ENCODE measurements around the gene CD58.

Gene CD58

DNA sequence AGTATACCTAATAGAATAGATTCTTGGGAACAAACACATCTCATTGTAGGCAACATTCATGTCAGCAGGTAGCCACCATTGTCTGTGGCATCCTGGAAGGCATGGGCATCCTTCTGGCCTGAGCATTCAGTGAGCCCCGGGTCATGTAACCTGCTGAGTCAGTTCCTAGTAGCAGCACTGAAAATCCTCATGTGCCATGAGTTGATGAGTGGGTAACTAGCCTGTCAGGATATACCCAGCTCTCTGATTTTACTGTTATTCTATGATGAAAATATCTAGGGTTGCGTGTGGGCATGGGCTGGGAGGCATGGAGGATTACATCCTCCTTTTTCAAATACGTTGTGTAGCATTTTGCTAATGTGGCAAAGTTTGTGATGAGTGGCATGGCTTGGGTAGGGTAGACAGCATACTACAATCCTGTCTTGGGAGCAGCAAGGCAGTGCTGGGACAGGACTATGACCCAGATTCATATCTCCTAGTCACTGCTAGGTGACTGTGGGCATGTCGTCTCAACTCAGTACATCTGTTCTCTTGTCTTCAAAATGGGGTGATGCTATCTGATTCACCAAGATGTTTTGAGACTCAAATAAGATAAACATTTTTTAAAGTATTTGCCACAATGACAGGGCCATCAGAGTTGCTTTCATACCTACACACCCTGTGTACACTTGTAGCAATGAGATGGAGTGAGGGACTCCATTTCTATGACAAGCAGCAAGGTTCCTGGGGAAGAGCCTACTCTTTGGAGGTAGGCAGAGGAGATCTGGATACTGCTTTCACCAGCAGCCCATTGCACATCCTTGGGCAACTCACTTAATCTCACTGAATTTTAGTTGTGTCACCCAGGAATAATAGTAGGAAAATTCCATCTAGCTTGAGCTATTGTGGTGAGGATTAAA, 62.5 kb downstream of the CD58 start:
- no peak for DNase-seq

DNA sequence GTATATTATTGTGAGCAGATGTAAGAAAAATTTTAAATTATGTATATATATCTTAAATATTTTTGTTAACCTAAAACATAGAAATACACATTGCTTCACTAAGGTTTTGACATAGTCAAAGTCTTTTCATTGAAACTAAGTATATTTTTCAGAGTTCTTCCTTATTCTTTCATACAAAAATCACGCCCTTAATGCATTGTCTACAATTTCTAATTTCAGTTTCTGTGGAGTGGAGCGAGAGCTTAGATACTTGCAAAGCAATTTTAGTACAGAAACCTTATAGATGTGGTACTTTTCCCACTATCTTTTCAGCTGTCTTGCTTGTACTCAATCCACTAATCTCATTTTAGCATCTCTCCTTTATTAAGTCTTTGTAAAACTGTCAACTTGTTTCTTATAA, 63.2 kb downstream of the CD58 start:
- DNase-seq, result no peak

DNA sequence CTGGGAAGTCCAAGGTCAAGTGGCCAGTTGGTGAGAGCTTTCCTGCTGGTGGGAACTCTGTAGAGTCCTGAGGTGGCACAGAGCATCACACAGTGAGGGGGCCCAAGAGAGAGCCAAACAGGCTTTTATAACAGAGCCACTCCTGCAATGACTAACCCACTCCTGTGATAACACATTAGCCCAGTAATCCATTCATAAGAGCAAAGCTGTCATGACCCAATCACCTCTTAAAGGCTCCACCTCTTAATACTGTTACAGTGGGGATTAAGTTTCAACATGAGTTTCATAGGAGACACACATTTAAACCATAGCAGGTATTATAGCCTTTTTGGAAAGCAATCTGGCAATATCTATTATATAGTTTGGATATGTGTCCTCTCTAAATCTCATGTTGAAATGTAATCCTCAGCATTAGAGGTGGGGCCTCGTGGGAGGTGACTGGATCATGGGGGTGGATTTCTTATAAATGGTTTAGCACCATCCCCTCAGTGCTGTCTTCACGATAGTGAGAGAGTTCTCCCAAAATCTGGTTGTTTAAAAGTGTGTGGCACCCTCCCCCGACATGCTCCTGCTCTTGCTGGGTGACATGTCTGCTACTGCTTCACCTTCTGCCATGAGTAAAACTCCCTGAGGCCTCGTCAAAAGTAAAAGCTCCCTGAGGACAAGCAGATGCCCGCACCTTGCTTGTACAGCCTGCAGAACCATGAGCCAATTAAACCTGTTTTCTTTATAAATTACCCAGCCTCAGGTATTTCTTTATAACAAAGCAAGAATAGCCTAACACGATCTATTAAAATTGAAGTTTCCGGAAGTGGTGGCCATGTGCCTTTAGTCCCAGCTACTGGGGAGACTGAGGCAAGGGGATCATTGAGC, 64.5 kb downstream of the CD58 start:
- no peak for DNase-seq

DNA sequence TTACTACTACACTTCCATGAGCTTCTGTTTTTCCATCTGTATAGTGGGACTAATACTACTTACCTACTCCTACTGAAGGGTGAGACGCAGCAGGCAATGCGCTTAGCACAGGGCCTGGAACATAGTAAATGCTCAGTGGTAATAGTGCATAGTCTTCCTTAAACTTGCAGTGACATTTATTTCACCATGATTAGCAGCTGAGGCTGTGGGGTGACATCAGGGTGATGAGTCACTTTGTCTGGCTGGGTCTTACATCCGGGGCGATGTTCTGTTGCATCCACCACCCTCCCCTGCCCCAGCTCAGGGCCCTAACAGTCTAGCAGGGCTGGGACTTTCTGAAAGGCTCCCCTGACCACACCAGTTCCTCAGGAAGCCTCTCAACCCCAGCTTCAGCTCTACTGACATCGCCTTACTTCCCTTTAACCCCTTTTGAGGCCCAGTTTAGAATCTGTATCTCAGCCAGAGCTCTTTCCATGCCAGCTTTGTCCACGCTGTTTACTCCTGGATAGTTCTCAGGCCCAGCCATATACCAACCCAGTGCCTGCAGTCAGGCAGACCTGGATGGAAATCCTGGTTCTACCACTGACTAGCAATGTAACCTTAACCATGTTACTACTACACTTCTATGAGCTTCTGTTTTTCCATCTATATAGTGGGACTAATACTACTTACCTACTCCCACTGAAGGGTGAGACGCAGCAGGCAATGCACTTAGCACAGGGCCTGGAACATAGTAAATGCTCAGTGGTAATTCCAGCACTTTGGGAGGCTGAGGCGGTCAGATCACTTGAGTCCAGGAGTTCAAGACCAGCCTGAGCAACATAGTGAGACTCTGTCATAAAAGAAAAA, 66.3 kb downstream of the CD58 start:
- peak; percentile 60 for DNase-seq

DNA sequence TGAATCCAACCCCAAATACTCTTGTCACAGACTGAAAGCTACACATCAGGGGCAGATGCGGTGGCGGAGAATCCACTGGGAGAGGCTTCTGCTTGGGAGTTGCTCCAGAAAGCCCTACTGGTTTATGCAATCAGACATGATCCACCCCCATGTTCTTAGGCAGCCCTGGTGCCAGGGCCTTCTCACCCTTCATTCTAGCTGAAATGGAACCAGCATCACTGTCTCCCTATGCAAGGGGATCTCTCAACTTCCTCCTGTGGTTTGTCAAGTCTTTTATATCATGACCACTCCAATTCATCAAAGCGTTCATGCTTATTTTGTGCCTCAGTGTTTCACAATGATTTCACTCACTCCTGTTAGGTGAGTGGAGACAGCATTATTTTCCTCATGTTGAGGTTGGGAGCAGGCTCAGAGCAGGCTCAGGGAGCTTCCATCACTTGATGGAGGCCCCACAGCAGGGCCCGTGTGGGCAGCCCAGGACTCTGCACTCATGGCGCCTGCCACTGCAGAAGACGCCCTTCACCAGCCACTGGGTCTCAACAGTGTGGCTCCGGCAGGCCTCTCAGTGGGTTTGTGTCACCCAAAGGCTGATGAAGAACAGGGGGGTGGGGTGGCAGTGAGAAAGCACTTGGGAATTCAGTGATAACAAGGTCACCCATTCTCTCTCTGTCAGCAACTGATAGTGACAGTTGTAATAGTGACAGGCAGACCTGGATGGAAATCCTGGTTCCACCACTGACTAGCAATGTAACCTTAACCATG, 67.1 kb downstream of the CD58 start:
- DNase-seq, result no peak

DNA sequence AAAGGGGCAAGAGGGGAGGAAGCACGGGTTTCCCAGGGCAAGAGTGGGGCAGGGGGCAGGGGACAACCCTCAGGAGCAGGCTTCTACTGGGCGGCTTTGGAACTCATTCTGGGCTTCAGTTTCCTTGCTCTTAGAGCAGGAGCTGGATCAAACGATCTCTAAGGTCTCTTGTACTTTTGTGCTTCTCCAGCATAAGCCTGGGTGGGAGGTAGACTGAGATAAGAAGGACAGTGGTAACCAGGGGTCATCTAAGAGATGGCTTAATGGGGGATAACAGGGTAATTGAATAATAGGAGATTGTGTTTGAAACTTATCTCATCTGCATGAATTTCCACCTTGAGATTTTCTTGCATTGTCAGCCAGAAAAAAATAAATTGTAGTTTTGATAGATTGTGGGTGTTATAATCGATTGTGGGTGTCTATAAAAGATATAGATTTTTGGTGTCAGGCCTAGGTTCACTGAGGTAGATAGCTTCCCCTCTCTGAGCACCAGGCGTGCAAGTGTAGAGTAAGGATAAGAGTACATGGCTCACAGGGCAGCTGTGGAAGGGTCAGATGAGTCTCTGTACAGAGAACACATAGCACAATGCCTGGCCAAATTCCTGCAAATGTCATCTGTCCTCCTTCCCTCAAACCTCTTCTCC, 68.0 kb downstream of the CD58 start:
- no peak for DNase-seq

DNA sequence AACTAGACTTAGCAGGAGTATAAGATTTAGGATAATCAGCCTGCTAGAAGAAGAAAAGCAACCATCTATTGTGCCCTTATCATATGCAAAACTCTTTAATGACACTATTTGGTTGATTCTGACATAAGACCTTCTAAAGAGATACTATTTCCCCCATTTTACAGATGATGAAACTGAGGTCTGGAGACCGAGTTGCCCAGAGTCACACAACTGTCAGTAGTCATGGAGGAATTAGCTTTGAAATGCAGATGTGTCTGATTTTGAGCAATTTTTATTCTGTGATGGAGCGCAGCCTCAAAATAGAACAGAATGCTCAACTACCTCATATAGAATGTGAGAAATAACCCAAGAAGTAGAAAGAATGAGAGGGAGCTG, 69.0 kb downstream of the CD58 start:
- no peak for DNase-seq

DNA sequence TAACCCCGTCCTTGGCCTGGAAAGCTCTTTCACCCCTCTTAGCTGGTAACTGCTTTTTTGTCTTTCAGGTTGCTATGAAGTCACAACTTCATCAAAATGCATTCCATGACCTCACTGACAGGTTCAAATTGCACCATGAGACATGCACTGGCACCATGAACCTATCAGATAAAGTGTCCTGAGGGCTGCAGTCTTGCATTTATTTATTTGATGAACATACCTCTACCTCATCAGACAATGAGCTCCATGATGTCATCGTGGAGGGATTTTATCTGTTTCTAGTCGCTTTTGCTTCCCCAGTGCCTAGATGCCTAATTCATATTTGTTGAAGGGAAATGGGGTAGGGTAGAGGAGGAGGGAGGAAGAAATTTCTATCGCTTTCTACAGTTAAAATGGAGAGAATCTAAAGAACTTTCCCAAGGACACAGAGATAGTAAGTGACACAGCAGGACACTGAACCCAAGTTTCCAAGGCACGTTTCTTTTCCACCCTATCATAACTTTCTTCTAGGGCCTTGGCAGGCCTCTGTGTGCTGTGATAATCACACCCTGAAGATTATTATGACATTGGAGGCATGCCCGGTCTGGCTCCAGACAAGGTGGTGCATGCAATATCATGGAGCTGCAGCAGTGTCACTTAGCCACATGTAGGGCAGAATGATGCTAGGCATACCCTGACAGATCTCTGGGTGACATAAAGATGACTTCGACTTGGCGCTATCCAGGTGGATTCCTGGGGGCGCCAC, 69.5 kb downstream of the CD58 start:
- no peak for DNase-seq

DNA sequence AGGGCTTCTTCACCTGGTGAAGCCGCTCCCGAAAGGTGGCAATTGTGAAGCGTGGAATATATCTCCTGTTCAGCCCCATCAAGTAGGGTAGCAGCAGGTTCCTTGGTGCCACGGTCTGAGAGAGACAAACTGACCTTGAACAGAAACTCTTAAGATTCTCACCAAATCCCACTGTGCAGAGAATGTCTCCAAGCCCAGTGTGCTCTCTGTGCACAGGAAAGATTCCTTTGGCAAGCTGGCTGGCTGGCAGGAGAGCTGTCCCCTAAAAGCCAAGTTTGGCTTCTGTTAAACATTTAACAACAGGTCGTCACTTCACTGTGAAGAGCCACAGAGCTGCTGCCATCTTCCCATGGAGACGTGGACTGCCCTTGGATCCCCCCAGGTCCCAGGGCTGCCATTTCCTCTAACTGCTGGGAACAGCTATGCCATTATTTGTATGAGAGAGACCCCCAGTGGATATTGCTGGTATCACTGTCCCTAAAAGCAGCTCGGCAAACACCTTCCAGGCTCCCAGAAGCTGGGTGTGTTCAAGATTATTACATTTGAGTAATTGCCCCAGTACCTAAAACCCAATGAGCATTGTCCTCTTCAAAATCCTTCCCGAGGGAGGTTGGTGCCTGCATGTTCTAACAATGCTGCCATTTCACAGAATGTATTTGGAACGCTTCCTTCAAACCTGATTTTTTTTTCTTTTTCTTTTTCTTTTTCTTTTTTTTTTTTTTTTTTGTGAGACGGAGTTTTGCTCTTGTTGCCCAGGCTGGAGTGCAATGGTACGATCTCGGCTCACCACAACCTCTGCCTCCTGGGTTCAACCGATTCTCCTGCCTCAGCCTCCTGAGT, 71.8 kb downstream of the CD58 start:
- peak; percentile 71 for DNase-seq

DNA sequence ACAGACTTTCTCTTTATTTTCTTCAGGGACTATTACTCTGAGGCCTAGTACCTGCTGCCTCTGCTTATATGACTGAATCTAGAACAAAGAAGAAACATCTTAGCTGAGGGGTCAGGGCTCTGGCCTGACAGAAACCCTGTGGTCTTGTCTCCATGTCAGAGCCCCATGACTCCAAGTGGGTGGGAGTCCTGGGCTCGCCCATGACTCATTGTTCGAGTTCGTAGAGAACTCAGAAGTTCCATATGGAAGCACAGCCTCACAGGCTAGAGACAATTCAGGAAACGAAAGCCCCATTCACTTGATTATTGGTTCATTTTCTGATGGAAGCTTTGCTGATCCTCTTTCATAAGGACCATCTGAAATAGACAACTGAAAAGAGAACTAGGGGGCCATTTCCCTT, 73.2 kb downstream of the CD58 start:
- DNase-seq, result peak; percentile 55

DNA sequence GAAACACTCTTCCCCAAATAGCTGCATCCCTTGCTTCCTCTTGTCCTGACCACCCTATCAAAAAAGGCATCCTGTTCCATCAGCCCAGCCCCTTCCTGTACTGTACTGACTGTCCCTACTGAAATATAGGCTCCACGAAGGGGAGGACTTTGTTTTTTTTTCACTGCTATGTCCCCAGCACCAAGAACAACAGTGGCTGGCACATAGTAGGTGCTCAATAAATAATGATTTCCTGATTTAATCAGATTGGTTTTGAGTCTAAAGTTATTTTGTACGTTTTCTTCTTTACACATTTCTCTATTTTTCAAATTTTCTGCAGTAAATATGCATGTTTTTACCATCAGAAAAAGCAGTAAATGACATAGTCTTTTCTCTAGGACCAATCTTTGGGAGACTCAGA, 73.9 kb downstream of the CD58 start:
- DNase-seq, result no peak

DNA sequence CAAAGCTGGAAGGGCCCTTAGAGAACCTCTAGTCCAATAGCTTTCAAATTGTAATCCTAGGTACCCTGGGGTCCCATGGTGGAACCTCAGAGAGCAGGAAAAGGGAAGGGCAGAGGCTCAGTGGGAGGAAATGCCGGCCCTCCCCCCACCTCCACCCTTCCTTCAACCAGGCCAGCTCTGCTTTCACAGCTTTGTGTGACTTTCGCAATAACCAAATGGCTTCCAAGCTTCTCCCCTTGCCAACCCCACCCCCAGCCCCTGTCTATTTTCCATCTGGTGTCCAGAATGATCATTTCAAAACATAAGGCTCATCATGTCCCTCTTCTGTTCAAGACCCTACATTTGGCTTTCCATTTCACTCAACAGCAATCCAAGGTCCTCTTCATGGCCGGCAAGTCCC, 74.4 kb downstream of the CD58 start:
- DNase-seq, result peak; percentile 70

DNA sequence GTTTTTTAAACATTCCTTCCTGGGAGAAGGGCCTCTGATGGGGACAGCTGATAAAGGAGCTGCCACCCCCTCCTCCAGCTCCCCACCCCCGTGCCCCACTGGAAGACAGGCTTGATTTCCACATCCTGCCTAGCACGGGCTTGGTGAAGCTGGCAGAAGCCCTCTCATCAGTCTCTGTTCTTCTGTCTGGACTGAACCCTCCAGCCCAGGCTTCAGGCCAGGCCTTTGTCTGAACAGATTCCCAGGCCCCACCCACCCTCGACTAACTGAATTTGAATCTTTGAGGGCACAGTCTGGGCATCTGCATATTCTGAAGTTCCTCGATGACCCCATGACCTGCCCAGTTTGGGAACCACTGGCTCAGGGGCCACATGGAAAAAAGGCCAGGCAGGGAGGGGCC, 75.3 kb downstream of the CD58 start:
- no peak for DNase-seq

DNA sequence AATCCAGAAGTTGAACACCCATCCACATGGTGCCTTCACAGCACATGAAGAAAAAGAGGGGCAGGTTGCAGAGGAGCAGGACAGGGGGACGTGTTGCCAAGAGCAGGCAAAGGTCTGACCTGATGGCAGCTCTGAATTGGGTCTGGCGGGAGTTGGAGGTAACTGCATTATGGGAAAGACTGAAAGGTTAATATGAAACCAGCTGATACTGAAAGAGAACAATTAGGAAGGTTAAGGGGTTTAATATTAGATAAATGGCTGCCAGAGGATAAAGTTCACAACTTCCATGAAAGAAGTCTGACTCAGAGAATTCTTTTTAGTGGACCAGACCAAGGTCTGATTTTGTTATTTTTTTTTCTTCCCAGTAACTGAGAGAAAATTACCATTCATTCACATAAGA, 76.1 kb downstream of the CD58 start:
- no peak for DNase-seq

DNA sequence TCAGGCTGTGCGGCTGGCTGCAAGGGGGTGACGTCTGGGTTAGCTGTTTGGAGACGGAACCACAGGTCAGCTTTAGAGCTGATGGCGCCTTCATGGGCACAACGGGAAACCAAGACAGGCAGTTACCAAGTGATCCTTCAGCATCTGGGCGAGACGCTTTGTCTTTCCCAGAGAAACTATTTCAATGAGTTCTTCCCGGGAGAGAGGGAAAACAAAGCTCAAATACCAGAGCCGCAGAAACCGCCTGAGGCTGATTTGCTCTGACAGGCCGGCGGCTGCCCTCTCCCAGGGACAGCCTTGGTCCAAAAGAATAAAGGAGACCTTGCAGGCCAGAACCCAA, 76.5 kb downstream of the CD58 start:
- no peak for DNase-seq

DNA sequence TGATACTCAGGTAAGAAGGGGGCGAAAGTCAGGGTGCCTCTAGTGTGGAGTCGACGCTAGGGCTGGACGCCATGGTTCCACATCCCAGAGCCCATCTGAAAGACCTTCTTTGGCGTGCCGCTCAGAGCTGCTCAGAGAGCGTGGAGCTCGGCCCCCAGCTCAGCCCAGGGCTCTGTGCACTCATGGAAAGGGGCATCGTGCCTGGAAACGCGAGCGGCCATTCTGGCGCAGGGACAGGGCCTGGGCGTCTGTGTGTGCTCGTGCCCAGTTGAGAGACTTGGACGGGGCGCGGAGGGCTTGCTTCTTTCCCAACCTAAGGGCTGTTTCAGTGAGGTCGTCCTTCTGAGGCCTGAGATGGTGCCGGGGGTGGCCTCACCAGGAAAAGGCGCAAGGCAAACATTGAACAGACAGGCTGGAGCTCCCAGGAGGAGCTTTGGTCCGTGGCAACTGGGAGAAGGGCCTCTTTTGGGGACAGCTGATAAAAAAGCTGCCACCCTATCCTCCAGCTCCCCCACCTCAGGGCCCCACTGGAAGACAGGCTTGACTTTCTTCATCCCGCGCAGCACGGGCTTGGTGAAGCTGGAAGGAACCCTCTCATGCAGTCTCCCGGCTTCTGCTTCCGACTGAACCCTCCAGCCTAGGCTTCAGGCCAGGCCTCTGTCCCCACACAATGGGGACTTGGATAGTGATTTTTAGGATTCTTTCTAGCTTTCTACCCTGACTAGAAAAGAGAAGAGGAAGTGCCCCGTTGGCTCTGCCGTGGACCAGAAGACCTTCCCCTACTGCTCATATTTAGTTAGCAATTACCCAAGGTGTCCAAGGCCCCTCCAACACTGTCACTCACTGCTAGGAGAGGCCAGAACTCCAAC, 77.1 kb downstream of the CD58 start:
- DNase-seq, result no peak

DNA sequence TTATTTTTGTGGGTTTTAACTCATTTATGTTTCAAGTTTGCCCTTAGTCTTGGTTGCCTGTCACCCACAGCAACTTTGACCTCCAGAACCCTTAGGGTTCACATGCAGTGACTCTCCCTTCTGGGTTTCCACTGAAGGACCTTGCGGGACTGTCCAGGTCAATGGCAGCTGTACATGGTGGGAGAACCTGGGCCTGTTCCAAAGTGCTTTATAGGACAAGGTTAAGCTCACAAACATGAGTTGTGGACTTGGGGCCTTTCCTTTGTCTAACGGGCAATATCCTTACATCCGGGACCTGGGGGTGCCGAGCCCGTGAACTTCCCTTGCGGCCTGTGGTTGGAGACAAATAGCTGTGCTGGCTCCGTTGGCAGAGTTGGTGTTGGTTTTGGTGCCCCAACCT, 77.8 kb downstream of the CD58 start:
- no peak for DNase-seq

DNA sequence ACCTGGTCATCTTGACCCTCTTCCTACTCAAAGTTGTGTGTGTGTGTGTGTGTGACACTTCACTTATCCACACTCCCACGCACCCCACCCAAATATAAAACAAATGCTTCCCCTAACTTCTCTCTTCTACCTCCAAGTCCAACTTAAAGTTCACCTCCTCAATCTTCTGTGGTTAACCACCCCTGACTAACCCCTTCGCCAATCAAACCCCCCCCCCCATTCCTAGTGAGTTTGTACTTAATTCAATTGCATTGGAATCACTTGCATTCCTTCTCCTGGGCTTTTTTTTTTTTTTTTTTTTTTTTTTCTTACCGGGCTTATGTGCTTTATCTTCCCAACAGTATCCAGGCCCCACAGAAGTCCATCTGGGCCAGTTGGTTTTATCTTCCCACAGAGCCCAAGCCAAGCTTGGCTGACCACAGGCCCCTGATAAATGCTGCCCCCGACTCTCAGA, 78.4 kb downstream of the CD58 start:
- peak; percentile 65 for DNase-seq
